ENCODE data around the gene CAV3. TPM values are rescaled to one million over a fixed set of nuclear protein-coding genes. Genes with fewer than 3 reads are reported as not detected.

Gene CAV3
- polyA plus RNA-seq, 1 donor (not counting 4 experiments of a cell fraction or from before 2014, with no cell fraction given), result not detected

GRCh38 chr3:8761866-8762265 is 28.3 kb downstream of the CAV3 start:
- FAIRE-seq (no peak), DNase-seq (ENCODE audit: low read depth, low spot score) (no peak)
- H2AFZ ChIP-seq (ENCODE audit: control insufficient read depth, low read length), result no peak overlapping the region
- peaks cover under 1% of the 10 kb centered on the region for H3K27me3 ChIP-seq (ENCODE audit: control insufficient read depth, extremely low read depth, insufficient read depth, low read length)
- no peaks in the 10 kb centered on the region for H3K9me3 ChIP-seq (ENCODE audit: control insufficient read depth, low read depth, low read length)
- no peak overlapping the region for H3K4me2 ChIP-seq (ENCODE audit: control insufficient read depth, extremely low read depth, insufficient read depth, low read depth, low read length)
- no peaks in the 10 kb centered on the region for H4K20me1 ChIP-seq (ENCODE audit: control insufficient read depth, extremely low read depth, insufficient read depth, low read length)
- no peaks in the 10 kb centered on the region for H3K79me2 ChIP-seq (ENCODE audit: control insufficient read depth, insufficient read depth, low read length)
- no peaks in the 10 kb centered on the region for H3K36me3 ChIP-seq (ENCODE audit: control insufficient read depth in 2 of 2, extremely low read depth in 1 of 2, insufficient read depth in 2 of 2, low read length in 2 of 2)
- no peak overlapping the region for H3K27ac ChIP-seq (ENCODE audit: control insufficient read depth, insufficient read depth, low read length)
- H3K9me1 ChIP-seq (ENCODE audit: control insufficient read depth, extremely low read depth, insufficient read depth, low read length), result no peaks in the 10 kb centered on the region
- dilution Hi-C loops (cut with MboI; ENCODE audit: extremely low pct_ligation_motif_present, low sequenced_read_pairs), result no loop called here
- no peaks in the 10 kb centered on the region for H3K4me1 ChIP-seq (ENCODE audit: control insufficient read depth, extremely low read depth, insufficient read depth, low read length)
- no peak overlapping the region for H3K4me3 ChIP-seq (ENCODE audit: control insufficient read depth in 2 of 3, extremely low read depth in 1 of 3, insufficient read depth in 2 of 3, low read depth in 1 of 3, low read length in 3 of 3)
- no peak overlapping the region for H3K9ac ChIP-seq (ENCODE audit: control insufficient read depth, extremely low read depth, insufficient read depth, low read length)
- TF ChIP-seq CTCF (optimal IDR thresholded peaks at IDR 0.05 in 1 of 3, IDR thresholded peaks at IDR 0.05 in 1 of 3, conservative IDR thresholded peaks at IDR 0.05 in 1 of 3; ENCODE audit: extremely low read depth in 1 of 3, insufficient read depth in 2 of 3, low read length in 3 of 3), result no peak
- no peak for TF ChIP-seq EZH2 (IDR thresholded peaks at IDR 0.05; ENCODE audit: low read length)

GRCh38 chr3:8762607-8763377 is 29.2 kb downstream of the CAV3 start:
- dilution Hi-C loops (cut with MboI; ENCODE audit: extremely low pct_ligation_motif_present, low sequenced_read_pairs), result no loop called here
- Histone ChIP-seq H3K27me3 (ENCODE audit: control insufficient read depth, extremely low read depth, insufficient read depth, low read length) (peaks cover 10% of the 10 kb centered on the region), H3K9ac (ENCODE audit: control insufficient read depth, extremely low read depth, insufficient read depth, low read length) (no peak overlapping the region), H3K9me1 (ENCODE audit: control insufficient read depth, extremely low read depth, insufficient read depth, low read length) (no peaks in the 10 kb centered on the region), H3K79me2 (ENCODE audit: control insufficient read depth, insufficient read depth, low read length) (no peaks in the 10 kb centered on the region), H3K4me3 (ENCODE audit: control insufficient read depth in 2 of 3, extremely low read depth in 1 of 3, insufficient read depth in 2 of 3, low read depth in 1 of 3, low read length in 3 of 3) (no peak overlapping the region), H3K4me2 (ENCODE audit: control insufficient read depth, extremely low read depth, insufficient read depth, low read depth, low read length) (no peak overlapping the region), H3K4me1 (ENCODE audit: control insufficient read depth, extremely low read depth, insufficient read depth, low read length) (peaks cover 4% of the 10 kb centered on the region), H3K9me3 (ENCODE audit: control insufficient read depth, low read depth, low read length) (no peaks in the 10 kb centered on the region), H4K20me1 (ENCODE audit: control insufficient read depth, extremely low read depth, insufficient read depth, low read length) (no peaks in the 10 kb centered on the region), H3K27ac (ENCODE audit: control insufficient read depth, insufficient read depth, low read length) (no peak overlapping the region), H3K36me3 (ENCODE audit: control insufficient read depth in 2 of 2, extremely low read depth in 1 of 2, insufficient read depth in 2 of 2, low read length in 2 of 2) (no peaks in the 10 kb centered on the region), H2AFZ (ENCODE audit: control insufficient read depth, low read length) (no peak overlapping the region)
- DNase-seq (ENCODE audit: low read depth, low spot score), result no peak
- no peak for TF ChIP-seq EZH2 (IDR thresholded peaks at IDR 0.05; ENCODE audit: low read length)
- no peak for TF ChIP-seq CTCF (optimal IDR thresholded peaks at IDR 0.05 in 1 of 3, IDR thresholded peaks at IDR 0.05 in 1 of 3, conservative IDR thresholded peaks at IDR 0.05 in 1 of 3; ENCODE audit: extremely low read depth in 1 of 3, insufficient read depth in 2 of 3, low read length in 3 of 3)
- no peak for FAIRE-seq
